SK-N-MC (cell line): Measurements from ENCODE around the gene TEX11.

Experiments
- EZH2 ChIP-seq: fragments of 200-600 bp; sonication (generic); IDR thresholded peaks from one replicate; pipeline ENCODE4 v1.6.1; 2017; ENCODE audit warnings: antibody characterized with exemption
- FOXP2 ChIP-seq: optimal IDR thresholded peaks from 2 replicates; pipeline ENCODE3; 2011; ENCODE audit warnings: mild to moderate bottlenecking, moderate library complexity; ENCODE audit not compliant: insufficient read depth; ENCODE audit errors: extremely low read length, control extremely low read depth
- POLR2AphosphoS5 ChIP-seq: IDR thresholded peaks from 2 replicates; pipeline ENCODE4 v1.6.1; 2012; ENCODE audit warnings: mild to moderate bottlenecking, low read depth, low read length, borderline replicate concordance

- TF ChIP-seq EZH2 (no peak), POLR2AphosphoS5 (no peak), FOXP2 (no peak)
Measured at GRCh38 chrX:70535198-70535597, 373.3 kb downstream of the TEX11 start.
